ENCODE measurements around the gene WFDC10B. TPM values are rescaled to one million over a fixed set of nuclear protein-coding genes. Genes with fewer than 3 reads are reported as not detected.

Gene WFDC10B
- total and polyA plus RNA-seq, 4 donors: not detected

- TF ChIP-seq ZBTB33 (IDR thresholded peaks at IDR 0.05) (no peak), EGR1 (IDR thresholded peaks at IDR 0.05; ENCODE audit: low read depth in 2 of 2) (no peak), RXRA (IDR thresholded peaks at IDR 0.05) (no peak), NR2F2 (IDR thresholded peaks at IDR 0.05) (no peak)
These were observed 65.1 kb downstream of the WFDC10B start (continued) for GRCh38 chr20:45639687-45640086.

- Histone ChIP-seq H3K36me3 (ENCODE audit: control insufficient read depth in 4 of 4, insufficient read depth in 3 of 4, low read depth in 1 of 4, low read length in 3 of 4) (no peaks in the 10 kb centered on the region), H3K27ac (ENCODE audit: low read depth in 1 of 2, low read length in 2 of 2) (no peak overlapping the region), H3K27me3 (ENCODE audit: control insufficient read depth in 4 of 4, insufficient read depth in 4 of 4, low read length in 3 of 4) (peaks cover 0 to 7% (median 0%) of the 10 kb centered on the region in 4 donors), H3K9ac (ENCODE audit: low read depth in 1 of 2, low read length in 2 of 2) (no peak overlapping the region), H3K4me1 (ENCODE audit: control insufficient read depth in 4 of 4, insufficient read depth in 4 of 4, low read length in 3 of 4) (no peaks in the 10 kb centered on the region), H3K9me3 (ENCODE audit: control insufficient read depth in 4 of 4, low read length in 3 of 4) (no peaks in the 10 kb centered on the region), H3K4me3 (ENCODE audit: low read depth in 1 of 3, low read length in 3 of 3) (no peak overlapping the region)
- 79% methylated on average over 1 of the region's 1 CpG for WGBS
- TF ChIP-seq FOXA1 (IDR thresholded peaks at IDR 0.05) (no peak), SP1 (IDR thresholded peaks at IDR 0.05) (no peak), HNF4G (IDR thresholded peaks at IDR 0.05) (no peak), FOXA2 (IDR thresholded peaks at IDR 0.05) (no peak), RXRA (IDR thresholded peaks at IDR 0.05) (no peak), ZBTB33 (IDR thresholded peaks at IDR 0.05) (no peak), EGR1 (IDR thresholded peaks at IDR 0.05; ENCODE audit: low read depth in 2 of 2) (no peak), ATF3 (IDR thresholded peaks at IDR 0.05) (no peak), HNF4A (conservative IDR thresholded peaks at IDR 0.05) (no peak), CTCF (IDR thresholded peaks at IDR 0.05; ENCODE audit: low read depth, low read length, missing input control) (no peak), YY1 (IDR thresholded peaks at IDR 0.05) (no peak), TAF1 (conservative IDR thresholded peaks at IDR 0.05) (no peak), NR2F2 (IDR thresholded peaks at IDR 0.05) (no peak), REST (IDR thresholded peaks at IDR 0.05) (no peak), GABPA (IDR thresholded peaks at IDR 0.05 in 1 of 2, conservative IDR thresholded peaks at IDR 0.05 in 1 of 2) (no peak), RAD21 (IDR thresholded peaks at IDR 0.05) (no peak)
- DNase-seq (ENCODE audit: low spot score): no peak
These were observed 68.3 kb downstream of the WFDC10B start for GRCh38 chr20:45636513-45636912.

Small RNAs within 50 kb of the gene (small RNA-seq; reads per million reads assigned to genes)
- gene MIR3617 (not detected), gene SPINT5P (not detected)

Other genes with a start within 250 kb of the WFDC10B start
- not detected for gene WFDC2, start 235.3 kb downstream of the WFDC10B start, total RNA-seq
- gene WFDC2, start 235.3 kb downstream of the WFDC10B start, polyA plus RNA-seq: 1 to 10 TPM; 1.3 to 1.8 TPM
- gene SPINT3, start 189.4 kb downstream of the WFDC10B start, total RNA-seq: not detected
- not detected for gene SPINT3, start 189.4 kb downstream of the WFDC10B start, polyA plus RNA-seq
- not detected for gene WFDC6, start 165.5 kb downstream of the WFDC10B start, total RNA-seq
- gene WFDC6, start 165.5 kb downstream of the WFDC10B start, polyA plus RNA-seq: not detected
- gene EPPIN, start 157.6 kb downstream of the WFDC10B start, total RNA-seq: not detected
- not detected for gene EPPIN, start 157.6 kb downstream of the WFDC10B start, polyA plus RNA-seq
- gene WFDC8, start 125.7 kb downstream of the WFDC10B start, total RNA-seq: not detected
- gene WFDC8, start 125.7 kb downstream of the WFDC10B start, polyA plus RNA-seq: not detected
- gene WFDC10A, start 75.3 kb downstream of the WFDC10B start, total RNA-seq: not detected
- not detected for gene WFDC10A, start 75.3 kb downstream of the WFDC10B start, polyA plus RNA-seq
- not detected for gene WFDC9, start 73.7 kb downstream of the WFDC10B start, total RNA-seq
- gene WFDC9, start 73.7 kb downstream of the WFDC10B start, polyA plus RNA-seq: not detected
- not detected for gene WFDC11, start 34.8 kb downstream of the WFDC10B start, total RNA-seq
- not detected for gene WFDC11, start 34.8 kb downstream of the WFDC10B start, polyA plus RNA-seq
- not detected for gene WFDC13, start 3.0 kb downstream of the WFDC10B start, total RNA-seq
- gene WFDC13, start 3.0 kb downstream of the WFDC10B start, polyA plus RNA-seq: not detected
- gene SPINT4, start 17.3 kb upstream of the WFDC10B start, total RNA-seq: not detected
- not detected for gene SPINT4, start 17.3 kb upstream of the WFDC10B start, polyA plus RNA-seq
- not detected for gene WFDC3, start 86.9 kb upstream of the WFDC10B start, total RNA-seq
- under 1 TPM in 1 of 2 donors, not detected in 1; 0.28 TPM for gene WFDC3, start 86.9 kb upstream of the WFDC10B start, polyA plus RNA-seq
- gene DNTTIP1, start 86.9 kb upstream of the WFDC10B start, total RNA-seq: 1 to 10 TPM; 6.3 to 9.4 TPM
- 10 to 100 TPM in 1 of 2 donors, 1 to 10 TPM in 1; 9.3 to 13.8 TPM for gene DNTTIP1, start 86.9 kb upstream of the WFDC10B start, polyA plus RNA-seq
- 10 to 100 TPM in 1 of 2 donors, not detected in 1; 27.6 TPM for gene UBE2C, start 107.6 kb upstream of the WFDC10B start, total RNA-seq
- gene UBE2C, start 107.6 kb upstream of the WFDC10B start, polyA plus RNA-seq: 1 to 10 TPM; 2.7 to 8.1 TPM
- gene TNNC2, start 122.3 kb upstream of the WFDC10B start, total RNA-seq: under 1 TPM in 1 of 2 donors, not detected in 1; 0.33 TPM
- gene TNNC2, start 122.3 kb upstream of the WFDC10B start, polyA plus RNA-seq: under 1 TPM; 0.12 to 0.31 TPM
- 10 to 100 TPM in 1 of 2 donors, 1 to 10 TPM in 1; 4.5 to 10.6 TPM for gene SNX21, start 128.8 kb upstream of the WFDC10B start, total RNA-seq
- gene SNX21, start 128.8 kb upstream of the WFDC10B start, polyA plus RNA-seq: 1 to 10 TPM; 3.8 to 5.1 TPM
- 10 to 100 TPM; 24.4 to 24.5 TPM for gene ACOT8, start 152.4 kb upstream of the WFDC10B start, total RNA-seq
- 10 to 100 TPM; 24.5 to 27.1 TPM for gene ACOT8, start 152.4 kb upstream of the WFDC10B start, polyA plus RNA-seq
- gene ZSWIM3, start 152.6 kb upstream of the WFDC10B start, total RNA-seq: 1 to 10 TPM; 2.9 to 4.2 TPM
- gene ZSWIM3, start 152.6 kb upstream of the WFDC10B start, polyA plus RNA-seq: 1 to 10 TPM in 1 of 2 donors, under 1 TPM in 1; 0.56 to 1.6 TPM
- 1 to 10 TPM; 2.2 to 5.0 TPM for gene ZSWIM1, start 176.2 kb upstream of the WFDC10B start, total RNA-seq
- 1 to 10 TPM; 2.1 to 2.4 TPM for gene ZSWIM1, start 176.2 kb upstream of the WFDC10B start, polyA plus RNA-seq
- 1 to 10 TPM; 1.6 to 7.6 TPM for gene SPATA25, start 182.6 kb upstream of the WFDC10B start, total RNA-seq
- under 1 TPM; 0.43 to 0.80 TPM for gene SPATA25, start 182.6 kb upstream of the WFDC10B start, polyA plus RNA-seq
- 10 to 100 TPM in 1 of 2 donors, 1 to 10 TPM in 1; 4.1 to 14.5 TPM for gene NEURL2, start 186.2 kb upstream of the WFDC10B start, total RNA-seq
- 1 to 10 TPM; 3.7 to 6.2 TPM for gene NEURL2, start 186.2 kb upstream of the WFDC10B start, polyA plus RNA-seq
- gene CTSA, start 186.3 kb upstream of the WFDC10B start, total RNA-seq: 10 to 100 TPM; 45.6 to 48.1 TPM
- 100 to 1,000 TPM; 105 to 151 TPM for gene CTSA, start 186.3 kb upstream of the WFDC10B start, polyA plus RNA-seq
- gene PLTP, start 207.1 kb upstream of the WFDC10B start, total RNA-seq: 10 to 100 TPM; 66.5 to 69.5 TPM
- 10 to 100 TPM; 22.5 to 54.9 TPM for gene PLTP, start 207.1 kb upstream of the WFDC10B start, polyA plus RNA-seq
- 10 to 100 TPM; 11.5 TPM for gene PCIF1, start 229.7 kb upstream of the WFDC10B start, total RNA-seq
- 10 to 100 TPM in 1 of 2 donors, 1 to 10 TPM in 1; 9.2 to 12.4 TPM for gene PCIF1, start 229.7 kb upstream of the WFDC10B start, polyA plus RNA-seq